Measurements from ENCODE around the gene GRAMD1C.

Gene GRAMD1C

DNA sequence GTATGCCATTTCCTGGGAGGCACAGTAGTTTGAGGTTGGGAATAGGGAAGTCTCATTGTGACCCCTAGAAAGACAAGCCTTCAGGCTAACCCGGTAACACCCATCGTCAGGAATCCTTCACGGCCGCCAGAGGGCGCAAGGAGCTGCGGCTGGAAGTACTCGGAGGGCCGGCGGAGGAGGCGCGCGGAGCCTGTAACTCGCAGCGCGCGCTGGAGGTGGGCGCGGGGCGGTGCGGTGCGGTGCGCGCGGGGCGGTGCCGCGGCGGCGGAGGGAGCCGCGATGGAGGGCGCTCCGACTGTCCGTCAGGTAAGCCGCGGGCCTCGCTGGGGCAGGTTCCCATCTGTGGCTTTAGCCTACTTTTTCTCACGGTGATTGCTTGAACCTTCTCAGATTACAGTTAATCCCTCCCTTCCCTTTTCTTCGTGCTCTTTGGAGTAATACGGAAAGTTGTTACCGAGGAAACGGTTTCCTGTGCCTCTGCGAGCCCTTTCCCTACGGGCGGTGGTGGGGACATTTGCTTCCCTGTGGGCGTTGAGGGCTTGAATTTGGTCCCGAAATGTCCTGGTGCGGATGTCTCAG is at the start of gene GRAMD1C:
Gene GRAMD1C, plus strand, starts transcription at position 158 of the 579 bp plus-strand sequence. Its CDS starts 122 bp downstream, at position 280.
- Histone ChIP-seq H3K4me1 (ENCODE audit: control insufficient read depth, insufficient read depth, low read length) (peaks cover 9% of the 10 kb centered on the region), H3K36me3 (ENCODE audit: control insufficient read depth, insufficient read depth, low read length) (no peaks in the 10 kb centered on the region), H3K9me3 (ENCODE audit: control insufficient read depth, low read length) (no peaks in the 10 kb centered on the region), H3K27me3 (ENCODE audit: control insufficient read depth, insufficient read depth, low read length) (no peaks in the 10 kb centered on the region), H3K4me3 (ENCODE audit: low read length) (peak within 1 kb of the TSS; percentile 61), H3K9ac (ENCODE audit: low read length) (peak within 1 kb of the TSS; percentile 73)

DNA sequence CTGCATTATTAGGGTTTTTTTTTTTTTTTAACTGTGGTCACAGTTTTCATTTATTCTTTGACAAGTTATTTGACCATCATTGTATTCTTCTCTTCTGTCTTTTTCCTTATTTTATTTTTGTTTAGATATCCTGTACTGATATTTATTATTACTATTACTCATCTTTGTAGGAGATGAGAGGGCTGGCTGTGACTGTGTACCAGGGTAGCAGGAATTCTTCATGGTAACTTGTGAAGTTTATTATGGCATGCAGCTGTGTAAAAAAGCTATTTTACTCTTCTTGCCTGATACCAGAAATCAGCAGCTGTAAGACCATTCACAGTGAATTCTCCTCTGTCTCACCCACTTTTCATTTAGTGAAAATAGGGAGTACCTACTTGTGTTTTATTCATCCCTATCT is 47.2 kb upstream of the GRAMD1C start:
- no peaks in the 10 kb centered on the region for H3K36me3 ChIP-seq (ENCODE audit: control insufficient read depth, insufficient read depth, low read length)
- no peaks in the 10 kb centered on the region for H3K27me3 ChIP-seq (ENCODE audit: control insufficient read depth, insufficient read depth, low read length)
- H3K9me3 ChIP-seq (ENCODE audit: control insufficient read depth, low read length): no peaks in the 10 kb centered on the region
- H3K4me3 ChIP-seq (ENCODE audit: low read length): no peak overlapping the region
- H3K9ac ChIP-seq (ENCODE audit: low read length): no peak overlapping the region
- H3K4me1 ChIP-seq (ENCODE audit: control insufficient read depth, insufficient read depth, low read length): no peaks in the 10 kb centered on the region

DNA sequence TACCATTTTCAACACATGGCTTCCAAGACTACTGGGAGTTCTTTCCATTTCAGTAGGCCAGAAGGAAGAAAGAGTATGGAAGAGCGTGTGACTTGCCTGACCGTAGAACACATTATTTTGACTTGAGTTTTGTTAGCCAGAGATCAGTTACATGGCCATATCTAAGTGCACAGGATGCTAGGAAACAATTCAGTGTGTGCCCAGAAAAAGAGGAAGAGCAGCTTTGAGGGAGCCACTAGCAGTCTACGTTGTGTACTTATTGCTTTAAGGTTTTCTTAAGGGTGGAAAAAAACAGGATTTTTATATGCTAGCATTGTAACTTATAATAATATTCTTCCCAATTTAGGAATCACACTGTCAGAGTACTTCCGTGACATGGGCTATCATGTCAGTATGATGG is 44.1 kb upstream of the GRAMD1C start:
- no peaks in the 10 kb centered on the region for H3K9me3 ChIP-seq (ENCODE audit: control insufficient read depth, low read length)
- no peaks in the 10 kb centered on the region for H3K36me3 ChIP-seq (ENCODE audit: control insufficient read depth, insufficient read depth, low read length)
- no peaks in the 10 kb centered on the region for H3K4me1 ChIP-seq (ENCODE audit: control insufficient read depth, insufficient read depth, low read length)
- no peak overlapping the region for H3K9ac ChIP-seq (ENCODE audit: low read length)
- H3K4me3 ChIP-seq (ENCODE audit: low read length): no peak overlapping the region
- H3K27me3 ChIP-seq (ENCODE audit: control insufficient read depth, insufficient read depth, low read length): no peaks in the 10 kb centered on the region

DNA sequence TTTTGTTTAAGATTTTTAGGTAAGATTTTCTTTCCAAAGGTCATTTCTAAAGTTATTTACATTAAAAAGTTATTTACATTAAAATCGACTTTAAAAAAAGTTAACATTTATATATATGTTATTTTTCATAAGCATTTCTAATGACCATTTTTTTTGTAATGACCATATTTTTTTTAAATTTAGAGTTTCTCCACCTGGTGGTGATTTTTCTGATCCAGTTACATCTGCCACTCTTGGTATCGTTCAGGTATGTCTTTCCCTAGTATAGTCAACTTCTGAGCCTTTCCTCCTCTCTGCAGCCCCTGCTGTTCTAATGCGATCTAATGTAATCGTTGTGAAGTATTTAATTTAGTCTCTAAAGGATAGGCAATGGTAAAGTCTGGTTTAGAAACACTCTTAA is 42.9 kb upstream of the GRAMD1C start:
- H3K9me3 ChIP-seq (ENCODE audit: control insufficient read depth, low read length): no peaks in the 10 kb centered on the region
- no peak overlapping the region for H3K9ac ChIP-seq (ENCODE audit: low read length)
- no peaks in the 10 kb centered on the region for H3K36me3 ChIP-seq (ENCODE audit: control insufficient read depth, insufficient read depth, low read length)
- no peaks in the 10 kb centered on the region for H3K27me3 ChIP-seq (ENCODE audit: control insufficient read depth, insufficient read depth, low read length)
- no peak overlapping the region for H3K4me3 ChIP-seq (ENCODE audit: low read length)
- no peaks in the 10 kb centered on the region for H3K4me1 ChIP-seq (ENCODE audit: control insufficient read depth, insufficient read depth, low read length)

DNA sequence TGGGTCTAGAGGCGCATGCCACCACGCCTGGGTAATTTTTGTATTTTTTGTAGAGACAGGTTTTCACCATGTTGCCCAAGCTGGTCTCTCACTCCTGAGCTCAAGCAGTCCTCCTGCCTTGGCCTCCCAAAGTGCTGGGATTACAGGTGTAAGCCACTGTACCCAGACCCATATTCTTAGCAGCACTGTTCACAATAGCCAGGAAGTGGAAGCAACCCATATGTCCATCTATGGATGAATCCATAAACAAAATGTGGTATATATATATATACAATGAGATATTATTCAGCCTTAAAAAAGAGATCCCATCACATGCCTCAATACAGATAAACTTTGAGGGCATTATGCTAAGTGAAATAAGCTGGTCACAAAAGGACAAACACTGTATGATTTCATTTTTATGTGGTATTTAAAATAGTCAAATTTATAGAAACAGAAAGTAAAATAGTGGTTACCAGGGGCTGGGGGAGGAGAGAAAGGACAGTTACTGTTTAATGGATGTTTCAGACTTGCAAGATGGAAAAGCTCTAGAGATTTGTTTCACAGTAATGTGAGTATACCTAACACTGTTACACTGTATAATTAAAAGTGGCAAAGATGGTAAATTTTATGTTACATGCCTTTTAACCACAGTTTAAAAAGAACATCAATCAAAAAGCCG is 35.7 kb upstream of the GRAMD1C start:
- Histone ChIP-seq H3K4me1 (ENCODE audit: control insufficient read depth, insufficient read depth, low read length) (no peaks in the 10 kb centered on the region), H3K4me3 (ENCODE audit: low read length) (no peak overlapping the region), H3K36me3 (ENCODE audit: control insufficient read depth, insufficient read depth, low read length) (no peaks in the 10 kb centered on the region), H3K9me3 (ENCODE audit: control insufficient read depth, low read length) (no peaks in the 10 kb centered on the region), H3K9ac (ENCODE audit: low read length) (no peak overlapping the region), H3K27me3 (ENCODE audit: control insufficient read depth, insufficient read depth, low read length) (no peaks in the 10 kb centered on the region)

DNA sequence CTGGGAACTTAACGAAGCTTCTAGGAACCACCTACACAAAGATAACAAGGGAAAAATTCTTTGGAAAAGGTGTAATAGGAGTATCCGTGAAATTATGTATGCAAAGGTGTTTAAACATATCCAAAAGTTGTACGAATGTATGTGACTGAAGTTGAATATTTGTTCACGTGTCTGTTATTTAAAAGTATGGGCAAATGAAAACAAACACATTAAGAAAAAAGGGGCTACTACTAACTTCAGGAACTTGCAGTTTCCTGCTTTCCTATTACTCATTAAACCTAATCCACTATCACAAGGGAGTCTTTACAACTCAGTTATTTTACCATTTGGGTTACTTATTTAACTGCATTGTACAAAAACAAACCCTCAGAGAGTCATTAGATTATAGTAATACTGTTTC is 33.9 kb upstream of the GRAMD1C start:
- Histone ChIP-seq H3K9me3 (ENCODE audit: control insufficient read depth, low read length) (no peaks in the 10 kb centered on the region), H3K27me3 (ENCODE audit: control insufficient read depth, insufficient read depth, low read length) (no peaks in the 10 kb centered on the region), H3K9ac (ENCODE audit: low read length) (no peak overlapping the region), H3K4me3 (ENCODE audit: low read length) (no peak overlapping the region), H3K4me1 (ENCODE audit: control insufficient read depth, insufficient read depth, low read length) (no peaks in the 10 kb centered on the region), H3K36me3 (ENCODE audit: control insufficient read depth, insufficient read depth, low read length) (no peaks in the 10 kb centered on the region)

DNA sequence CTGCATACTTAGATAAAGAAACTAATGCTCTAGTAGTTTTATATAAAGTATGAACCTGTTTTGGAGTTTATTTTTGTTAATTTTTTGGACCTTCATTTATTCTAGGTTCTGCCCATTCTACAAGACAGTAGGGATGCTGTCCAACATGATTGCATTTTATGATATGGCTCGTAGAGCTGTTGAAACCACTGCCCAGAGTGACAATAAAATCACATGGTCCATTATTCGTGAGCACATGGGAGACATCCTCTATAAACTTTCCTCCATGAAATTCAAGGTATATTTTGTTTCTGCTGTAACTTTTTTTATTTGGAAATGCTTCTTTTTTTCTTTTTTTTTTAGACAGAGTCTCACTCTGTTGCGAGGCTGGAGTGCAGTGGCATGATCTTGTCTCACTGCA is 33.3 kb upstream of the GRAMD1C start:
- Histone ChIP-seq H3K4me3 (ENCODE audit: low read length) (no peak overlapping the region), H3K36me3 (ENCODE audit: control insufficient read depth, insufficient read depth, low read length) (no peaks in the 10 kb centered on the region), H3K9me3 (ENCODE audit: control insufficient read depth, low read length) (no peaks in the 10 kb centered on the region), H3K4me1 (ENCODE audit: control insufficient read depth, insufficient read depth, low read length) (no peaks in the 10 kb centered on the region), H3K9ac (ENCODE audit: low read length) (no peak overlapping the region), H3K27me3 (ENCODE audit: control insufficient read depth, insufficient read depth, low read length) (no peaks in the 10 kb centered on the region)

DNA sequence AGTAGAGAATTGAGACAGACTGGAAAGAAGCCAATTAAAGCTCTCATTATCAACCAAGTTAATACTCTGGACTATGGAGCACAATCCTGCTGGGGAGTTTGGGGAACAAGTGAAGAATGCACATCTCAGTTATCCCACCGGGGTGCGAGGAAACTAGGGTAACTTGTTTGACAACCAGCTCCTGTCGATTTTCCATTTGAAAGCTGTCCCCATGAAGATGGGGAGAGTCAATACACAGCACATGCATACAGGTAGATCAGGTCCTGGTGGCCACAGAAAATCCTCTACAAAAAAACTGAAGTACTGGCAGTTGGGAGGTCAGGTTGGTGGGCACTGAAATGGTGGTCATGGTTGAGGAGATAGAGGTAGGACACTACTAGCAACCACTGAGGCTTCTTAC is 25.7 kb upstream of the GRAMD1C start:
- Histone ChIP-seq H3K9ac (ENCODE audit: low read length) (no peak overlapping the region), H3K4me1 (ENCODE audit: control insufficient read depth, insufficient read depth, low read length) (no peaks in the 10 kb centered on the region), H3K36me3 (ENCODE audit: control insufficient read depth, insufficient read depth, low read length) (no peaks in the 10 kb centered on the region), H3K27me3 (ENCODE audit: control insufficient read depth, insufficient read depth, low read length) (no peaks in the 10 kb centered on the region), H3K9me3 (ENCODE audit: control insufficient read depth, low read length) (no peaks in the 10 kb centered on the region), H3K4me3 (ENCODE audit: low read length) (no peak overlapping the region)

DNA sequence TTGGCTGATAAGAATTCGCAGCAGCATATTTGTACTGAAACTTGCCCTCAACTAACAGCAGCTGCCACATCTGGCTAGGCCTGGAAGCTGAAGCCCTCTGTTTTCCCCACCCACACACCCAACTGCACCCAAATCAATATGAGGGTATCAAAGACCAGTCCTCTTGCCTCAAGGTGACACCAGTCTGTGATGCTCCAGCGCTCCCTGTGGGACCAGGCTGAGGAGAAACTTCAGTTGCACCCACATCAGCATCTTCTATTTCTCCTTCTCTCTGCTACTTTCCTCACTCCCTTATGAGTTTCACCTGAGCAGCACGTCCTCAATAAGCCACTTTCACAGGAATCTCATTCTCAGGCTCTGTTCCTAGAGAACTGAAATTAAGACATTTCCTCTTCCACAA is 18.7 kb upstream of the GRAMD1C start:
- Histone ChIP-seq H3K9me3 (ENCODE audit: control insufficient read depth, low read length) (no peaks in the 10 kb centered on the region), H3K27me3 (ENCODE audit: control insufficient read depth, insufficient read depth, low read length) (no peaks in the 10 kb centered on the region), H3K36me3 (ENCODE audit: control insufficient read depth, insufficient read depth, low read length) (no peaks in the 10 kb centered on the region), H3K4me1 (ENCODE audit: control insufficient read depth, insufficient read depth, low read length) (peaks cover 2% of the 10 kb centered on the region), H3K9ac (ENCODE audit: low read length) (no peak overlapping the region), H3K4me3 (ENCODE audit: low read length) (no peak overlapping the region)

DNA sequence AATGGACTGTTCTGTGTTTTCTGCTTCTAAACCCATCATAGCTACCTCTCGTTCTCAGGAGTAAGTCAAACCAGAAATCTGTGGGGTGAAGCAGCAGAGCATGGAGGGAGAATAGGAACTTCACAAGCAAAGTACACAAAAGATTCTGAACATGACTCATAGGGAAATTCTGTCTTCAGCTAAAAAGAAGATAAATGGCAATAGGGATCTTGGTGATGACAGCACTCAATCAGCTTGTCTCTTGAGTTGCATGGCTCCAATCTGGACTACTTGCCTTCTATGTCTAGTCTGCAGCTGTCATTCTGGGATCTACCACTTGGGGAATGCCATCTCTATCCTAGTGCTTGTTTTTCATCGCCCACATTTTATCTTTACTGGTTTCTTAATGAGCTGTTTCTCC is 13.5 kb upstream of the GRAMD1C start:
- Histone ChIP-seq H3K4me1 (ENCODE audit: control insufficient read depth, insufficient read depth, low read length) (peaks cover 5% of the 10 kb centered on the region), H3K36me3 (ENCODE audit: control insufficient read depth, insufficient read depth, low read length) (no peaks in the 10 kb centered on the region), H3K27me3 (ENCODE audit: control insufficient read depth, insufficient read depth, low read length) (no peaks in the 10 kb centered on the region), H3K4me3 (ENCODE audit: low read length) (no peak overlapping the region), H3K9ac (ENCODE audit: low read length) (no peak overlapping the region), H3K9me3 (ENCODE audit: control insufficient read depth, low read length) (no peaks in the 10 kb centered on the region)

DNA sequence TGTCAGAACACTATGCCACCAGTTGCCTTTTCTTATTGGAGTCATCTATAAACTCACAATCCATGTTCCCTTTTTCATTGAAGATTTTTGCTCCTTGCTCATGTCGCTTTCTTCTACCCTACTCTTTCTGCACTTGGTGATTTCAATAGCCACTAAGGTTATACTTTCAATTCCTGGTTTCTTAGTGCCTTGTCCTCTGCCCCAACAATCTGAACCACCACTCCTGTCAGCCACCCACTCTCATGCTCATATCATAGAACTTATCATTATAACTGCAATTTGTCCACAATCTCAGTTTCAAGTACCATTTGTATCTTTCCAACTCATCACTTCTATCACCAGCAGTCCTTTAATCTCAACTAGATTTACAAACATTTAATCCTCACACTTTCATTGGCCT is 10.0 kb upstream of the GRAMD1C start:
- no peaks in the 10 kb centered on the region for H3K9me3 ChIP-seq (ENCODE audit: control insufficient read depth, low read length)
- peaks cover 10% of the 10 kb centered on the region for H3K4me1 ChIP-seq (ENCODE audit: control insufficient read depth, insufficient read depth, low read length)
- H3K9ac ChIP-seq (ENCODE audit: low read length): no peak overlapping the region
- H3K36me3 ChIP-seq (ENCODE audit: control insufficient read depth, insufficient read depth, low read length): no peaks in the 10 kb centered on the region
- no peak overlapping the region for H3K4me3 ChIP-seq (ENCODE audit: low read length)
- no peaks in the 10 kb centered on the region for H3K27me3 ChIP-seq (ENCODE audit: control insufficient read depth, insufficient read depth, low read length)

DNA sequence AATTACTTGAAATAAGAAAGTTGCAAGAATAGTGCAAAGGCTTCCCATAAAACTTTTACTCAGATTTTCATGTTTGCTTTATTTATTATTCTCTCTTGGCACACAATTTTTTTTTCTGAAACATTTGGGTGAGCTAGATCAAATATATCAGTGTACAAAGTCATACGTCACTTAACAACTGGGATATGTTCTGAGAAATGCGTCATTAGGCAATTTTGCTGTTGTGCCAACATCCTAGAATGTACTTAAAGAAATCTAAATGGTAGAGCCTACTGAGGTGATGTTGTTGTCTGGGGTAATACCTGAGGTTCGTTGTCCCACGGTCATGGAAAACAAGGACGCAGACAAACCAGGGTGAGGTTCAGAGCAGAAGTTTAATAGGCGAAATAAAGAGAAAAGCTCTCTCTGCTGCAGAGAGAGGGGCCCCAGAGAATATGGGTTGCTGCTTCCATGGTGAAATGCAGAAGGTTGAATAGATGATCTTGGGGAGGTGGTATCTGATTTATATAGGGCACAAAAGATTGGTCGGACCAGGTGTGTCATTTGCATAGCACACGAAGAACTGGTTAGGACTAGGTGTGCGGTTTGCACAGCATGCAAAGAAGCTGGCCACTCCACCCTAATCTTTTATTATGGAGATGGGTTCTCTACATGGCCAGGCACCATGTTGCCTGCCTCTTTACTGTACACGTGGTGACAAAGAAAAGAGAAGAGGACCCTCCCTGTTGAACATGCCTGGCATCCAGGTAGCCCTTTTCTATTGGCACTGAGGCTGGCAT is 8.8 kb upstream of the GRAMD1C start:
- Histone ChIP-seq H3K4me1 (ENCODE audit: control insufficient read depth, insufficient read depth, low read length) (peaks cover 9% of the 10 kb centered on the region), H3K36me3 (ENCODE audit: control insufficient read depth, insufficient read depth, low read length) (no peaks in the 10 kb centered on the region), H3K4me3 (ENCODE audit: low read length) (no peak overlapping the region), H3K27me3 (ENCODE audit: control insufficient read depth, insufficient read depth, low read length) (no peaks in the 10 kb centered on the region), H3K9ac (ENCODE audit: low read length) (no peak overlapping the region), H3K9me3 (ENCODE audit: control insufficient read depth, low read length) (no peaks in the 10 kb centered on the region)

All from mucosa of stomach (tissue), 1 donor.